ENCODE measurements around the gene TROAP.

Gene TROAP

DNA sequence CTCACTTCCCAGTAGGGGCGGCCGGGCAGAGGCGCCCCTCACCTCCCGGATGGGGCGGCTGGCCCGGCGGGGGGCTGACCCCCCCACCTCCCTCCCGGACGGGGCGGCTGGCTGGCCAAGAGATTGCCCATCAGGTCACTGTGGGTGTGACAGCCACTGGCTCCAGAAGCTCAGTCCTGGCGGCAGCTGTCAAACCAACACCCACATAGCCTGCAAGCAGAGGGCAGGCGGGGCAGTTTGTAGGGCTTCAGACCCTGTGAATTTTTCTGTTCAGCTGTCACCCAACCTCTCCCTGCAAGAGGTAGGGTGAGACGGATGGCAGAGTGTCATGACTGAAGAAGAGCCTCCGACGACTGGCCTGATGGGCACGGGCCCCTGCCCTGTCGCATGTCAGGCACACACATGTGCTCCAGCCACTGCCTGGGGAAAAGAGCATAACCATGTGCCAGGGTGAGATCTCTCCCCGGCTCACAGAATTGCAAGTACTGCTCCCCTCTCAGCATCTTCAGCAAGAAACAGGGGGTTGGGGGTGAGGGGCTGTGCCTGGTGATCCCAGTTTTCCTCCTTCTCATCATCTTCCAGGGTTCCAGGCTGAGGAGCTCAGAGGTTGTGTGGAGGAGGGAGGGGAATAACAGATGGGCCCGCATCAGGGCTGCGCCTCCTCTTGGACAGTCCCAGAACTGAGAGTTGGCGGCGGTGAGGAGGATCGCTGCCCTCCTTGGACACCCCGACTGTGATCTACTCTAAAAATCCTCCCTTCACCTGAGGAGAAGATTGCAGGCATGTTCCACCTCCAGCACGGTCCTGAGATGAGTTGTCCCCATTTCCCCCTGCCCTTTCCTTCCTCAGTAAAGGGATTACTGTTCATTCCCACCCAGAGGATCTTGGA lies 39.3 kb upstream of the TROAP start:
- no peaks in the 10 kb centered on the region for H3K4me1 ChIP-seq (ENCODE audit: control insufficient read depth, insufficient read depth, low read length, poor library complexity, severe bottlenecking)
- no peaks in the 10 kb centered on the region for H3K9me3 ChIP-seq (ENCODE audit: control insufficient read depth, low read length)
- no peak overlapping the region for H3K27ac ChIP-seq (ENCODE audit: low read depth, low read length, severe bottlenecking)
- WGBS, 2 experiments (ENCODE audit: insufficient coverage in 2 of 2): 92 to 98% methylated on average over 9 to 11 of the region's 25 CpGs
- no peak overlapping the region for H3K4me3 ChIP-seq (ENCODE audit: extremely low read depth, insufficient read depth, low read length, poor library complexity, severe bottlenecking)
- no peaks in the 10 kb centered on the region for H3K36me3 ChIP-seq (ENCODE audit: control insufficient read depth, insufficient read depth, low read length)

DNA sequence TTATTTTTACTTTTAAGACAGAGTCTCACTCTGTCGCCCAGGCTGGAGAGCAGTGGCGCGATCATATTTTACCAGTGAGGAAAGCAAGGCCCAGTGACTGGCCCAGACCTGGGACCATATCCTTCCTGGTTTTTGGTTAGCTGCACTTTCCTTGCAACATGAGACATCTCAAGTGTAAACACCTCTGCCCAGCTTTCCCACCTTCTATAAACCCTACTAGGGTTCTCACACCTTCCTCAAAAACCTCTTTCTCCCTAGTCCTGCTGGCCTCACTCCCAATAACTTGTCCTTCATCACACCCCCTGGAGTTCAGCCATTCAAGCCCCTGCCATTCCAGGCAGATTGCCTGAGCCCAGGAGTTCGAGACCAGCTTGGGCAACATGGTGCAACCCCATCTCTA lies 38.4 kb upstream of the TROAP start:
- 100% methylated on average over 3 to 4 of the region's 4 CpGs for WGBS, 2 experiments (ENCODE audit: insufficient coverage in 2 of 2)
- Histone ChIP-seq H3K27ac (ENCODE audit: low read depth, low read length, severe bottlenecking) (no peak overlapping the region), H3K4me3 (ENCODE audit: extremely low read depth, insufficient read depth, low read length, poor library complexity, severe bottlenecking) (no peak overlapping the region), H3K36me3 (ENCODE audit: control insufficient read depth, insufficient read depth, low read length) (no peaks in the 10 kb centered on the region), H3K4me1 (ENCODE audit: control insufficient read depth, insufficient read depth, low read length, poor library complexity, severe bottlenecking) (no peaks in the 10 kb centered on the region), H3K9me3 (ENCODE audit: control insufficient read depth, low read length) (no peaks in the 10 kb centered on the region)

DNA sequence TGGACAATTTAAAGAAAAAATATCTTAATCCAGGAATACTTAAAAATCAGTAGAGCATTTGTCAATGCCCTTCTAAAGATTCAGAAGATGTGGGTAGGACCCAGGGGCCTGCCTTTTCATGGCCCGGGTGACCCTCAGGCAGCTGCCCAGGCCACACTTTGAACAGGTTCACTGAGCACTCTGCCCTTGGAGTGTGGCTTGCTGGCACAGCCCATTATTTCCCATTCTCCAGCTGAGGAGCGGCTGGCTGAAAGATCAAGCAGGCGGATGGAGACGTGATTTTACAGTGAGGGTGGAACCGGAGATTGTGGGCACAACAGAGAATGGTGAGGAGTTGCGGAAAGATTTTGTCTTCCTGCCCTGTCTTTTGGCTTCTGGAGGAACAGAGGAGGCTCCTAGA lies 35.2 kb upstream of the TROAP start:
- 50 to 64% methylated on average over 4 of the region's 6 CpGs for WGBS, 2 experiments (ENCODE audit: insufficient coverage in 2 of 2)
- H3K36me3 ChIP-seq (ENCODE audit: control insufficient read depth, insufficient read depth, low read length): no peaks in the 10 kb centered on the region
- H3K4me1 ChIP-seq (ENCODE audit: control insufficient read depth, insufficient read depth, low read length, poor library complexity, severe bottlenecking): peaks cover 2% of the 10 kb centered on the region
- H3K4me3 ChIP-seq (ENCODE audit: extremely low read depth, insufficient read depth, low read length, poor library complexity, severe bottlenecking): no peak overlapping the region
- no peaks in the 10 kb centered on the region for H3K9me3 ChIP-seq (ENCODE audit: control insufficient read depth, low read length)
- H3K27ac ChIP-seq (ENCODE audit: low read depth, low read length, severe bottlenecking): no peak overlapping the region

DNA sequence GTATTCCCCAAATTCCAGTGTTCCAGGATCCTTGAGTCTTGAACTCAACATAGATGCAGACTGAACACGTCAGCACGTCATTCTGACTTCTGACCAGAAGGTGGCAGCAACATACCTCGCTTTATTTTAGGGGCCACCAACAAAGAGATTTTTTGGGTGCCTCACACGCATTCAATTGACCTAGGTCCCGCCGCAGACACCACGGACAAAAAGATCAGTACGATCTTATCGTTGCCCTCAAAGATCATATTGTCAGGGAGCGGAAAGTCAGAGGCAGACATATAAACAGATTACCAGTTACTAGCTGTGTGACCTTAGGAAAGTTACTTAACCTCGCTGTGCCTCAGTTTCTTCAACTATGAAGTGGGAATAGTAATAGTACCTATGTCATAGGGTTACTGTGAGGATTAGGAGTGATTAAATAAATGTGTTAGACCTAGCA lies 34.6 kb upstream of the TROAP start:
- Histone ChIP-seq H3K27ac (ENCODE audit: low read depth, low read length, severe bottlenecking) (no peak overlapping the region), H3K9me3 (ENCODE audit: control insufficient read depth, low read length) (no peaks in the 10 kb centered on the region), H3K36me3 (ENCODE audit: control insufficient read depth, insufficient read depth, low read length) (no peaks in the 10 kb centered on the region), H3K4me3 (ENCODE audit: extremely low read depth, insufficient read depth, low read length, poor library complexity, severe bottlenecking) (no peak overlapping the region), H3K4me1 (ENCODE audit: control insufficient read depth, insufficient read depth, low read length, poor library complexity, severe bottlenecking) (peaks cover 7% of the 10 kb centered on the region)
- WGBS, 2 experiments (ENCODE audit: insufficient coverage in 2 of 2): 9 to 20% methylated on average over 10 to 11 of the region's 11 CpGs

DNA sequence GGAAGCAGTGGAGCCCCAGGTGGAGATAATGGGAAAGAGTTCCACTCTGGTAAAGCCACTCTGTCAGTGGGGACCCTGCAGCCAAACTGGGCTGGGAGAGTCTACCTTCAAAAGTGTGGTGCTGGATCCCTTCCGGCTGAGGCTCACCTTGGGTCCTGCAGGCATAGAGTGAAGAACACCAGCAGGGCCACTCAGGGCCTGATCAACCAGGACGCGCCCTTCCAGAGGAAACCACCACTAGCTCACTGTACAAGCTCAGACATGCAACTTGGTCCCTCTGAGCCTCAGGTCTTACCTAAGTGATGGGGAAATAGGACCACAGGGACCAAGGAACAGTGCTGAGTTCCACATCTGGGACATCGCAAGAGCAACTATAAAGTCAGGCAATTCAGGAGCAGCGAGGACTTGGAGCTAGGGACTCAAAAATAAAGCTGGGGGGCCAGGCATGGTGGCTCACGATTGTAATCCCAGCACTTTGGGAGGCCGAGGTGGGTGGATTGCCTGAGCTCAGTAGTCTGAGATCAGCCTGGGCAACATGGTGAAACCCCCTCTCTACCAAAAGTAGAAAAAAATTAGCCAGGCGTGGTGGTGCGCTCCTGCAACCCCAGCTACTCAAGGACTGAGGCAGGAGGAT lies 34.0 kb upstream of the TROAP start:
- Histone ChIP-seq H3K36me3 (ENCODE audit: control insufficient read depth, insufficient read depth, low read length) (no peaks in the 10 kb centered on the region), H3K9me3 (ENCODE audit: control insufficient read depth, low read length) (no peaks in the 10 kb centered on the region), H3K4me1 (ENCODE audit: control insufficient read depth, insufficient read depth, low read length, poor library complexity, severe bottlenecking) (peaks cover 9% of the 10 kb centered on the region), H3K27ac (ENCODE audit: low read depth, low read length, severe bottlenecking) (no peak overlapping the region), H3K4me3 (ENCODE audit: extremely low read depth, insufficient read depth, low read length, poor library complexity, severe bottlenecking) (no peak overlapping the region)
- WGBS, 2 experiments (ENCODE audit: insufficient coverage in 2 of 2): 76 to 93% methylated on average over 7 to 8 of the region's 9 CpGs

DNA sequence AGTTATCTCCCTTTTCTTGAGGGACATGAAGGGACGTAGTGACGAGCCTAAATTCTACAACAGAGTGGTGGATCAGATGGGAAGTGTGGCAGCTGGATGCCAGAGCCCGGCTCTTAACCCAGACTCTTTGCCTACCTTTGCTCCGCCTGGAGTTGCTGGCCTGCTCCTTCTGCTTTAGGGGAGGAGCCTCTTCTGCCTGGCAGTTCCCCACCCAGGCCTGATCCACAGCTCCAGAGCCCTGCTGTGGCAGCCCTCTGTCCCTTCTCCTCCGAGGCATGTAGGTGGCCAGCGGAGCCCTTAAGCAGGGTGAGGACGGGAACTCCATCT lies 30.4 kb upstream of the TROAP start:
- Histone ChIP-seq H3K27ac (ENCODE audit: low read depth, low read length, severe bottlenecking) (no peak overlapping the region), H3K4me1 (ENCODE audit: control insufficient read depth, insufficient read depth, low read length, poor library complexity, severe bottlenecking) (peaks cover 12% of the 10 kb centered on the region), H3K4me3 (ENCODE audit: extremely low read depth, insufficient read depth, low read length, poor library complexity, severe bottlenecking) (no peak overlapping the region), H3K9me3 (ENCODE audit: control insufficient read depth, low read length) (no peaks in the 10 kb centered on the region), H3K36me3 (ENCODE audit: control insufficient read depth, insufficient read depth, low read length) (no peaks in the 10 kb centered on the region)
- 72 to 86% methylated on average over 5 to 7 of the region's 7 CpGs for WGBS, 2 experiments (ENCODE audit: insufficient coverage in 2 of 2)

DNA sequence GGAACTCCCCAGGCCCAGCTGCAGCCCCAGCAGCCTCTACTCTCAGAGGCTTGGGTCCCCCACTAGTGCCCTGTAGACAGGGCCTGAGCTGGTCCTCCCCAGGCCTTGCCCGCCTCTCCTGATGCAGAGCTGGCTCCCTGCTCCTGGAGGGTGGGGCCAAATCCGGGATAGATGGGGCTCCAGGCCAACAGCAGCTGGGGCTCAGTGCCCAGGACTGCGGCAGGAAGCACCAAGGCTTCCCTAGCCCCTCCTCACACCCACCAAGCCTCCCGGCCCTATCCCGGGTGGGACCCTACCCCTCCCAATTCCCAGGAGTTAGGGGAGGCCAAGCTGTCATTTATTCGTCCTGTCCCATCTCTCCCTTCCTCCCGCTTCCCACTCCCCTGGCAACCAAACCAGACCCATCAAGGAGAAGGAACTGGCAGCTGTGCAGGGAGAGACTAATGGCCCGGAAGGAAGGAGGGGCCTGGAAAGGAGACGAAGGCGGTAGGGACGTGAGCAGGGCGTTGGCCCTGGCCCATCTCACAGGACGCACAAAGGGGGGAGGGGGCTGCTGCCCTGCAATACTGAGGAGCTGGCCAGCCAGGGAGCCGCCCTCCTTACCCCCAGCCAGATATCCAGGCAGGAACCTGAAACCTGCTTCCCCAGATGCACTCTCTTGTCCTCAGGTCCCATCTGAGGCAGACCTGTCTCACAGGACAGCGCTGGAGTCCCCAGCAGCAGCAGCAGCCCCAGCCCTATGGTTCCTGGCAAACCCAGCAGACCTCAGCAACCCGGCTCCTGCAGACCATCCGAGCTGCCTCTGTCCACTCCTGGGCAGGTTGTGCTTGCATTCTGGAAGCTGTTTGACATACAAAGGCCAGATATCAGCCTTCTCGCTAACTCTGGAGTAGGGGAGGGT lies 29.7 kb upstream of the TROAP start:
- Histone ChIP-seq H3K27ac (ENCODE audit: low read depth, low read length, severe bottlenecking) (no peak overlapping the region), H3K9me3 (ENCODE audit: control insufficient read depth, low read length) (no peaks in the 10 kb centered on the region), H3K36me3 (ENCODE audit: control insufficient read depth, insufficient read depth, low read length) (no peaks in the 10 kb centered on the region), H3K4me3 (ENCODE audit: extremely low read depth, insufficient read depth, low read length, poor library complexity, severe bottlenecking) (no peak overlapping the region), H3K4me1 (ENCODE audit: control insufficient read depth, insufficient read depth, low read length, poor library complexity, severe bottlenecking) (peaks cover 12% of the 10 kb centered on the region)
- WGBS, 2 experiments (ENCODE audit: insufficient coverage in 2 of 2): 29 to 32% methylated on average over 9 to 15 of the region's 18 CpGs

DNA sequence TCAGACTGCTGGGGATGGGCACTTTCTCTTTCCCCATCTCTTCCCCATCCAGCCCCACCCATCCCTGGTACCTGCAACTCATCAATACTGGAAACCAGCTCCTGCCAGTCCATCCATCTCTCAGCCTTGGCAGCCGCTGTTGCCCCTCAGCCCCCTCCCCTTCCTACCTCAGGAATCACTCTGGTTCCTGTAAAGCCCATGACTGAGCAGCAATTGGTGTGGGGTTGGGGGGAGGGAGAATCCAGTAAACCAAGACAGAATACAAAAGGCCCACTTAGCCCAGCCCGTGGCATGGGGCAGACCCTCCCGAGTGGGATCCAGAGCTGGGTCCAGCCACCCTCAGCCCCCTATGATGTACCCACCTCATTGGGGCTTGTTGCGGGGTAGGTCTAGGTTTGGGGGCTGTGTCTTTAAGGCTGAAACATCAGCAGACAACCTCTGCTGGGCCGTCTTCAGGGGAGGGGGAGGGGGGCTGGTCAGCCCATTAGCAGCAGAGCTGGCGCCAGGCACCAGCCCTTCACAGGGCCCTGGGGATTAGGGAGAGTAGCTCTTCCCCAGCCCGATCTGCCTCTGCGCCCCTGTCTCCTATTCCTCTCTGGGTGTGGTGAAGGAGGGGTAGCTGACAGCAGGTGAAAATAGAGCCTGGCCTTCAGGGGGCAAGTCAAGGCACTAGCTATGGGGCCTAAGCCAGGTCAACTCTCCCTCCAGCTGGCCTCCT lies 28.8 kb upstream of the TROAP start:
- WGBS, 2 experiments (ENCODE audit: insufficient coverage in 2 of 2): 0 to 40% methylated on average over 1 to 3 of the region's 8 CpGs
- Histone ChIP-seq H3K4me3 (ENCODE audit: extremely low read depth, insufficient read depth, low read length, poor library complexity, severe bottlenecking) (no peak overlapping the region), H3K9me3 (ENCODE audit: control insufficient read depth, low read length) (no peaks in the 10 kb centered on the region), H3K4me1 (ENCODE audit: control insufficient read depth, insufficient read depth, low read length, poor library complexity, severe bottlenecking) (peaks cover 12% of the 10 kb centered on the region), H3K36me3 (ENCODE audit: control insufficient read depth, insufficient read depth, low read length) (no peaks in the 10 kb centered on the region), H3K27ac (ENCODE audit: low read depth, low read length, severe bottlenecking) (no peak overlapping the region)

DNA sequence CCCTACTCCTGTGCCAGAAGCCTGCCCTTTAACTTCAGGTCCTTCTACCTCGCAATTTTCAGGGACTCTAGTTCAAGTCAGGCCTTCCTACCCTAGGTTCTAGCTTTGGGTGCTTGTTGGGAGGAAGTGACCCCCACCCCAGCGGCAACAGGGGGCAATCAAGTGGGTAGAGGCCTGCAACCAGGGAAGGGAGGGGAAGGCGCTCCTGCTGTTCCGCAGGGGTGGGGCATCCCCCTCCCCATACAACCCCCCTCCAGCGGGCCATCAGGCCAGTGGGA lies 28.3 kb upstream of the TROAP start:
- no peak overlapping the region for H3K27ac ChIP-seq (ENCODE audit: low read depth, low read length, severe bottlenecking)
- H3K9me3 ChIP-seq (ENCODE audit: control insufficient read depth, low read length): no peaks in the 10 kb centered on the region
- H3K4me3 ChIP-seq (ENCODE audit: extremely low read depth, insufficient read depth, low read length, poor library complexity, severe bottlenecking): no peak overlapping the region
- no peaks in the 10 kb centered on the region for H3K36me3 ChIP-seq (ENCODE audit: control insufficient read depth, insufficient read depth, low read length)
- WGBS, 2 experiments (ENCODE audit: insufficient coverage in 2 of 2): 0% methylated on average over 1 of the region's 5 CpGs; no CpG with 5 or more reads in 1 of the 2 experiments
- H3K4me1 ChIP-seq (ENCODE audit: control insufficient read depth, insufficient read depth, low read length, poor library complexity, severe bottlenecking): peaks cover 12% of the 10 kb centered on the region
